ENCODE measurements around the gene FOXD1. TPM values are rescaled to one million over a fixed set of nuclear protein-coding genes. Genes with fewer than 3 reads are reported as not detected.

FOXD1 gene
- total and polyA plus RNA-seq, 8 donors = 0.06 to 0.14 (median 0.12) TPM; not detected in 5

GRCh38 chr5:73405691-73406090, 42.9 kb downstream of the FOXD1 start:
- intact Hi-C loops (cut with DNase I) = no loop called here
- H3K4me1 ChIP-seq = no peaks in the 10 kb centered on the region
- H3K4me3 ChIP-seq = no peak overlapping the region
- ATAC-seq = no peak
- no peak overlapping the region for H3K27ac ChIP-seq
- WGBS, 2 donors = 60 to 73% methylated on average over 1 of the region's 1 CpG
- H3K9me3 ChIP-seq = no peaks in the 10 kb centered on the region
- no peaks in the 10 kb centered on the region for H3K36me3 ChIP-seq
- no peak for TF ChIP-seq CTCF (IDR thresholded peaks at IDR 0.05)
- H3K27me3 ChIP-seq = no peaks in the 10 kb centered on the region
- DNase-seq = no peak
- no peak for FAIRE-seq

- FAIRE-seq (no peak), DNase-seq (no peak), ATAC-seq (no peak)
- H3K36me3 ChIP-seq = no peaks in the 10 kb centered on the region
- H3K4me3 ChIP-seq = no peak overlapping the region
- no peaks in the 10 kb centered on the region for H3K9me3 ChIP-seq
- H3K27ac ChIP-seq = no peak overlapping the region
- no peak for TF ChIP-seq CTCF (IDR thresholded peaks at IDR 0.05)
- no peaks in the 10 kb centered on the region for H3K27me3 ChIP-seq
- H3K4me1 ChIP-seq = peaks cover 0 to under 1% (median 0%) of the 10 kb centered on the region in 3 donors
- intact Hi-C loops (cut with DNase I) = no loop called here
Observed at GRCh38 chr5:73399775-73400174, 48.8 kb downstream of the FOXD1 start.

Other genes with a start within 250 kb of the FOXD1 start
- 100 to 1,000 TPM; 203 to 366 (median 292) TPM for gene BTF3, start 49.7 kb upstream of the FOXD1 start, total RNA-seq
- gene BTF3, start 49.7 kb upstream of the FOXD1 start, polyA plus RNA-seq = 100 to 1,000 TPM; 254 to 320 TPM
- 10 to 100 TPM in 2 of 6 donors, 1 to 10 TPM in 4; 6.9 to 15.7 (median 9.6) TPM for gene ANKRA2, start 116.9 kb upstream of the FOXD1 start, total RNA-seq
- 10 to 100 TPM; 10.6 to 20.4 TPM for gene ANKRA2, start 116.9 kb upstream of the FOXD1 start, polyA plus RNA-seq
- 1 to 10 TPM; 3.0 to 8.2 (median 6.9) TPM for gene UTP15, start 117.0 kb upstream of the FOXD1 start, total RNA-seq
- 1 to 10 TPM; 1.9 to 4.5 TPM for gene UTP15, start 117.0 kb upstream of the FOXD1 start, polyA plus RNA-seq
- 10 to 100 TPM; 18.2 to 36.2 (median 27.9) TPM for gene ARHGEF28, start 177.4 kb upstream of the FOXD1 start, total RNA-seq
- gene ARHGEF28, start 177.4 kb upstream of the FOXD1 start, polyA plus RNA-seq = 10 to 100 TPM; 14.9 to 20.3 TPM

Data from pancreas (tissue), 10 donors.